Retinal pigment epithelial cell (primary cell): Measurements from ENCODE around the gene TECR.

Experiments
- DNase-seq: peaks from one replicate; pipeline ENCODE4 v3.0.0-alpha.2; 2010; ENCODE audit warnings: low read depth
- H3K4me3 ChIP-seq: 2 replicates; pipeline ENCODE4 v1.5.1; 2011; ENCODE audit warnings: mild to moderate bottlenecking, low read length, control low read depth, moderate library complexity
- TF ChIP-seq, protein P1 (sequence below): conservative IDR thresholded peaks from 2 replicates; pipeline ENCODE4 v1.5.1; 2011; ENCODE audit warnings: low read depth, low read length, control low read depth, inconsistent platforms

The TECR gene

DNA sequence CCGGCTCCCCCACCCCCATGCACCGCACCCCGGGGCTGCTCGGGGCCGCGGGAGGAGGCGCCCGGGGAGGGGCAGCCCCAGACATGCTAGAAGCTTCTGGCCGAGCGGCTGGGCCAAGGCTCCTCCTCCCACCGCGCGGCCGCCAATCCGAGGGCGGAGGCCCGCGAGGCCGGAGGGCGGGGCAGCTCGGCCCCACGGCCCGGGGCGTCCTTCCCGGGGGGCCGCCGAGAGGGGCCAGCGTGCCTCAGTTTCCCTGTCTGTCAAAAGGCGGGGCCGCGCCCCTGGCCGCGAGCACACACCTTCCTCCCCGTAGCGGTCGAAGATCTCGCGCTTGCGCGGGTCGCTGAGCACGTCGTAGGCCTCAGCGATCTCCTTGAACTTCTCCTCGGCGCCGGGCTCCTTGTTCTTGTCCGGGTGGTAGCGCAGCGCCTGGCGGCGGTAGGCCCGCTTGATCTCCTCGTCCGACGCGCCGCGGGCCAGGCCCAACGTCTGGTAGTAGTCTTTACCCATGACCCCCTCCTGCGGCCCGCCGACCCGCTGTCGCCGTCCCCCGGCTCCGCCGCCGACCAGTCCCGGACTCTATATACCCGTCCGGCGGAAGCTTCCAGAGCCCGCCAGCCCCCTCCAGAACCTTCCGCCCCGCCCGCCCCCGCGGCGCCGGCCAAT, 11.4 kb upstream of the TECR start, which contains the start of gene DNAJB1:
Gene DNAJB1, minus strand, starts transcription at position 558 of the 666 bp plus-strand sequence. Its CDS starts 48 bp downstream, at position 510.
- TF ChIP-seq, protein P1, sequence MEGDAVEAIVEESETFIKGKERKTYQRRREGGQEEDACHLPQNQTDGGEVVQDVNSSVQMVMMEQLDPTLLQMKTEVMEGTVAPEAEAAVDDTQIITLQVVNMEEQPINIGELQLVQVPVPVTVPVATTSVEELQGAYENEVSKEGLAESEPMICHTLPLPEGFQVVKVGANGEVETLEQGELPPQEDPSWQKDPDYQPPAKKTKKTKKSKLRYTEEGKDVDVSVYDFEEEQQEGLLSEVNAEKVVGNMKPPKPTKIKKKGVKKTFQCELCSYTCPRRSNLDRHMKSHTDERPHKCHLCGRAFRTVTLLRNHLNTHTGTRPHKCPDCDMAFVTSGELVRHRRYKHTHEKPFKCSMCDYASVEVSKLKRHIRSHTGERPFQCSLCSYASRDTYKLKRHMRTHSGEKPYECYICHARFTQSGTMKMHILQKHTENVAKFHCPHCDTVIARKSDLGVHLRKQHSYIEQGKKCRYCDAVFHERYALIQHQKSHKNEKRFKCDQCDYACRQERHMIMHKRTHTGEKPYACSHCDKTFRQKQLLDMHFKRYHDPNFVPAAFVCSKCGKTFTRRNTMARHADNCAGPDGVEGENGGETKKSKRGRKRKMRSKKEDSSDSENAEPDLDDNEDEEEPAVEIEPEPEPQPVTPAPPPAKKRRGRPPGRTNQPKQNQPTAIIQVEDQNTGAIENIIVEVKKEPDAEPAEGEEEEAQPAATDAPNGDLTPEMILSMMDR: no peak
- peak within 1 kb of the TSS; percentile 96 for H3K4me3 ChIP-seq
- DNase-seq: no peak

DNA sequence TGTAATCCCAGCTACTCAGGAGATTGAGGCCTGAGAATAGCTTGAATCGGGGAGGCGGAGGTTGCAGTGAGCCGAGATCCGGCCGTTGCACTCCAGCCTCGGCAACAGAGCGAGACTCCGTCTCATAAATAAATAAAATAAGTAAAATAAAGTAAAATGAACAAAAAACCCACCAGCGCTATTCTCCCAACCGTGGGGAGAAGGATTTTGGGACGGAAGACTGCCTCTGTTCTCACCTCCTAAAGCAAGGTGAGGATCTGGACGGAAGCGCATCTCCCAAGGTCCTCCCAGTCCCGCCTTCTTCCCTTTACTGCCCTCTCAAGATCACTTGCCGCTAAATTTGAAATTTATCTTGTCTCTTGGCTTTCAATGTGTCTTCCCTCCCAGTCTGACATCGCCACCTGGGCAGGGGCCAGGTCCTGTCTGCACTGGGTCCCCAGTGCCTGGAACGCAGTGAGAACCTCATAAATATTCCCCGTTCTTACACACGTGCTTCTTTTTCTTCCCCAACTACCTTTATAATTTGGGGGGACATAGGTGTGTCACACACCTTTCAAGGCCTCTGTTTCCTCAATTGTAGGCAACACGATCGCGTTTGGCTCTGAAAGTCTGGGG, 10.0 kb upstream of the TECR start:
- H3K4me3 ChIP-seq: no peak overlapping the region
- TF ChIP-seq, protein P1: no peak

DNA sequence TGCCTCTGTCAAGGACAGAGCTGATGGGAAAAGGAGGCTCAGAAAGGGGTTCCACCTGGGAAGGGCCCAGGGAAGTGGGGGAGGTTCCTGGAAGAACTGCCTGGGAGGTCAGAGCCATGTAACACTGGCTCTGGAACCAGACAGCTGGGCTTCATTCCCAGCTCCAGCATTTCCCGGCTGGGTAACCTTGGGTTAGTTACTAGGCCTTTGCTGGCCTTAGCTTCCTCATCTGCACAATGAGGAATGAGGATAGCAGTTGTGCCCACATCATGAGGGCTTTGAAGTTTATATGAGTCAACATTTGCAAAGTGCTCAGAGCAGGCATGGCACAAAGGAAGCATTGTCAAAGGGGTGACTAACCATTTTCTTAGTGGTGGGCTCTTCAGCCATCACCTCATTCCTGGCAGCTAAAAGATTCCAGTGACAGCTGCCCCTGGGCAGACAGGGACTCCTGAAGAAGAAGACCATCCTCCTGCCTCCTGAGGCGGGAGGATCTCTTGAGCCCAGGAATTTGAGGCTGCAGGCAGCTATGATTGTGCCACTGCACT, 9.5 kb upstream of the TECR start:
- TF ChIP-seq, protein P1: no peak
- peak; percentile 80 for DNase-seq
- H3K4me3 ChIP-seq: no peak overlapping the region

More for the DNA sequence above, 10.0 kb upstream of the TECR start:
- no peak for DNase-seq

DNA sequence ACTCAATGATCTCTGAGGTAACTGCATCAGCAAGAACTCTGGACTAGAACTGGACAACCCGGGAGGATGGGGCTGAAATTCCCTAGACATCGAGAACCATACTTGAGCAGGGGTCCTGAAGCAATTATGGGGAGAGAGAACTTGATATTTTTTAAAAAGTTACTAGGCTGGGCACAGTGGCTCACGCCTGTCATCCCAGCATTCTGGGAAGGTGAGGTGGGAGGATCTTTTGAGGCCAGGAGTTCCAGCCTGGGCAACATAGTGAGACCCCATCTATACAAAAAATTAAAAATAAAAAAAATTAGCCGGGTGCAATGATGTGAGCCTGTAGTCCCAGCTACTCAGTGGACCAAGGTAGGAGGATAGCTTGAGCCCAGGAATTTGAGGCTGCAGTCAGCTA, 8.9 kb upstream of the TECR start:
- TF ChIP-seq, protein P1: no peak
- DNase-seq: no peak
- H3K4me3 ChIP-seq: no peak overlapping the region

DNA sequence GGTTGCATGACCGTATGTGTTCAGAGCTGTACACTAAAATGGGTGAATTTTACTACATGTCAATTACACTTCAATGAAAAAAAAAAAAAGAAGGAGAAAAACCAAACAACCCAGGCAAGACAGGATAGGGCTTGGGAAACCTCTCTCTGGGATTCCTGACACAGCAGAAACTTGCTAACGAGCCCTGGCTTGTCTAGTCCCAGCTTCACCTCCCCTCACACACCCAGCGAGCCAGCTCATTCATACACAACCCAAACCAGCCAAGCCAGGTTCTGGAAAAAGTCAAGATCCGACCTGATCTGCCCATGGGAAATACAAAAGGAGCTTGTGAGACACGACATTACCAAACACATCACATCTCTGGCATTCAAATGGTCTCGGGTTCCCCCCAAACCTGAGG, 3.7 kb upstream of the TECR start:
- TF ChIP-seq, protein P1: no peak
- no peak overlapping the region for H3K4me3 ChIP-seq

DNA sequence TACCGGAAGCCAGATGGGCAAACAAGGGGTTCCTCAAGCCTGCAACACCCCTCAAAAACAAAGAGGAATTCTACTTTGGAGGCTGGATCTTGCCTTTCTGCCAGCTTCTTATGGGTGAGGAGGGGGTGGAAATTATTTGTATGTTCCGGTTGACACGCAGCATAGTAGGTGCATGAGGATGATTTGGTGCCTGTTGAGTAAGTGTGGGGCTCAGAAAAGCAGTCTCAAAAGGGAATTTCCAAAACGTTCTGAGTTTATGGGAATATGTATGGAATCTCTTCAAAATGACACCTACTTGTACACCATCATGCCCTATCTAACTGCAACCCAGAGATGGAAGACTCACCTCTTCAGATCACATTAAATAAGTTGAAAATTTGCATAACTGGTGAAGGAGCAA, 3.0 kb upstream of the TECR start:
- TF ChIP-seq, protein P1: no peak
- no peak for DNase-seq
- H3K4me3 ChIP-seq: no peak overlapping the region

More for the DNA sequence above, 3.7 kb upstream of the TECR start:
- no peak for DNase-seq
